Fibroblast of skin of right biceps (primary cell): ENCODE measurements around the gene TPX2.

ENCODE experiments used
- DNase-seq: peaks from one replicate; pipeline ENCODE4 v3.0.0-alpha.2; 2013

The TPX2 gene

GRCh38 chr20:31707258-31707615, 31.9 kb upstream of the TPX2 start:
- no peak for DNase-seq

GRCh38 chr20:31707994-31708735, 30.9 kb upstream of the TPX2 start:
- DNase-seq = no peak

DNA sequence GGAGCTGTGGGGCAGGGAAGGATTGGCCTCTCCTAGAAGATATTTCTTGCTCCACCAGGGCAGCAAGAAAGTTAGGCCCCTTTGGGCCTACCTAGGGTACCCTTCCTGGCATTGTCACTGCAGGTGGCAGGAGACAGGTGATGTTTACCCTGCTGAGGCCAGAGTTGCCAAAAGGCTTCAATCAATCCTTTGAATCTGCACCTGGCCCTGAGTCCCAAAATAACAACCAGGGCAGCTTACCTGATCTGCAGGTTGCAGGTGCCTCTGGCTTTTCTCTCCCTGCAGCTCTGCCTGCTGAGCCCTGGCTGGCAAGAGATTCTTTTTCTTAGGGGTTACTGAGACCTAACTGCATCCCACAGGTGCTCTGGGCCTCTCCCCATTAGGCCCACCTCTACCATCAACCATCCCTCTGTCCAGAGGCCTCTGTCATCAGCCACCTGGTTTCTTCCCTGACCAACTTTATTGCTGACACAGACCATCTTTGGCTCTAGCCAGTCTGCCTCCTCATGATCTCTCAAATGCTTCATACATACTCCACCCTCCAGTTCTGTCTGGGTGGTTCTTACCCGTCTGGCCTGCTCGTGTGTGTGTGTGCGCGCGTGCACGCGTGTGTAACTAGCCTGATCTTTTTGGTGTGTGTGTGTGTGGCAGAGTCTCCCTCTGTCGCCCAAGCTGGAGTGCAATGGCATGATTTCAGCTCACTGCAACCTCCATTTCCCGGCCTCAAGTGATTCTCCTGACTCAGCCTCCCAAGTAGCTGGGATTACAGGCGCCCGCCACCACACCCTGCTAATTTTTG, 30.2 kb upstream of the TPX2 start:
- no peak for DNase-seq

- no peak for DNase-seq
Observed at GRCh38 chr20:31709939-31710338, 29.2 kb upstream of the TPX2 start.

- no peak for DNase-seq
Observed at GRCh38 chr20:31710423-31711108, 28.5 kb upstream of the TPX2 start.

GRCh38 chr20:31711179-31712111, 27.6 kb upstream of the TPX2 start:
- DNase-seq = no peak

DNA sequence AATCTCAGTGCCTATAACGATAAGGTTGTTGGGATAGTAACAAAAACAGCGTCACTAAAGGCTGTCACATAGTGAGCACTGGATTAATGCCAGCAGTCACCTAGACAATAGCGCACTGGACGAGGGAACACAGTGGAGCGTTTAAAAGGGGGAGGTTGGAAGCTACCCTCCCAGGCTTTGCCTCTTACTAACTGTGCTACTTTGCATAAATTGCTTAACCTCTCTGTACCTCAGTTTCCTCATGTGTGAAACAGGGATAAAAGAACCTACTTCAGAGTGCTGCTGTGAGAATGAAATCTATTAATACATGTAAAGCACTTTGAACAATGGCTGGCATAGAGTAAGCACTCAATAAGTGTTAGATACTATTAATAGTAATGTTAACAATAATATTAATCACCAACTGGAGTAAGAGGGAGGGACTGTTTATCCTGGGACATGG, 27.0 kb upstream of the TPX2 start:
- no peak for DNase-seq

DNA sequence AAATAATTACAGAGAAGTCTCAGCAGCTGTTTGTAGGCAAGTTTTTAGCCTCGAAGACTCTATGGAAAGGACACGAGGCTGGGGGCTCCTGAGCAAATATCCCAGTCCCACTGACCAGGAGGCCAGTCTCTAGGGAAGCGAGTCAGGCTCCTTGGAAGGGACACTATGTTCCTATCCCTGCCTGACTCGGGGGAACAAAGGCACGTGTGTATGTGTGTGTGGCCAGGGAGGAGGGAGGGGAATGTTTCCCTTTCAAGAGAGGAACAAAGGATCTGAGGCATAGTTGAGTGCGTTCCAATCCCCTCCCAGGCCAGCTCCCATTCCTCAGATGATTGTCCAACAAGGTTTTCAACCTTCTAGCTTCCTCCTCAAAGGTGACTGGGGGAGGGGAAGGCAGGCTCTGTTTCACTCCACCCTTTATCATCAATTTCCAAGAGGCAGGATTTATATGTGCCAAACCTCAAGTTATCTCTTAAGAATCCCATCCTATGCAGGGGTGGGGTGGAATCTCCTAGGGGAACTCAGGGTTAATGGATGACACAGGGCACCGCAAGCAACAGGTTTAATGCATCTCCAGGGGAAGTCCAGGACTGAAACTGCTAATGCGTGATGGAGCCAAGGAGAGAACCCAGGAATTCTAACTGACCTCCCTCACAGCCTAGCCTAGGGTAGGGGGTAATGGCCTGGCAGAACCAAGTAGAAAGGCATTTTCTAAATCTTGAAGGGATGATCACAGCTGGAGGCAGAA, 26.4 kb upstream of the TPX2 start:
- DNase-seq = peak; percentile 92

DNA sequence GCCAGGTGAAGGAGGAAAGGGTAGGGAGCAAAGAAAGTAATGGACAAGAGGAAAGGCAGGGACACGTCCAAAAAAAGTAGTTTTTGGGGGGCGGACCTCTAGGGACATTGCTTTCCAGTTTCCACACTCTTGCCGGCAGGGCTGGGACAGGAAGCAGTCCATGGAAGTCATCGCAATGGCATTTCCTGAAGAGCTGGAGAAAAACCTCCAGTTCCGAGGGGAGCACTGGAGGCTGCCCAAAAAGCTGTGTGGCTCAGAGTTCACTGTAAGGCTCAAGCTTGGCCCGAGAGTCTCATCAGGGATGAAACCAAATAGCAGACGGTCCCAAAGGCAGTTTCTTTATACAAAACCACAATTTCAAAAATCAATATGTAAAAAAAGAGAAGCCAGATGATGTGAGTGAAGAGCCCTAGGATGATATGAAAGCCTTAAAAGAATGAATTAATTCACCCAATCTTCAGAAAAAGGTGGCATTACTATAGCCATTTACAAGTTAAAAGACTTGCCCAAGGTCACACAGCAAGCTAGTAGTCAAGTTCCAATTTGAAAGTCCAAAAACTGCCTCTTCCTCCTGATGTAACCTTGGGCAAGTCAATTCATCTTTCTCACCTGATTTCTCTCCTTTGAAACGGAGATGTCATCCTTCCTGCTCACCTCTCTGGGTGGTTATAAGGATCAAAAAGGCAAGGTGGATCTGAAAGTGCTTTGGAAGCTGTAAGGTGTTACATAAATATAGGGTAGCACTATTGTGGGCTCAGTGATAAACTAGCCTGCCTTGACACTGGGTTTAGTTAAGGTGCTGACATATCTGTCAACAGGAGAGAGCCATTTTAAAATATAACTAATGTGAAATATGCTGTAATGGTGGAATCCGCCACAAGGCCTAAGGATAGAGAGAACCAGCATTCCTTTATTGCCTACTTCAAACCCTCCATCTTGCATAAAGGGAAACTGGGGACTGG, 25.5 kb upstream of the TPX2 start:
- DNase-seq = peak; percentile 97

- no peak for DNase-seq
Observed at GRCh38 chr20:31715766-31716165, 23.3 kb upstream of the TPX2 start.

GRCh38 chr20:31716351-31716750, 22.7 kb upstream of the TPX2 start:
- DNase-seq = no peak

DNA sequence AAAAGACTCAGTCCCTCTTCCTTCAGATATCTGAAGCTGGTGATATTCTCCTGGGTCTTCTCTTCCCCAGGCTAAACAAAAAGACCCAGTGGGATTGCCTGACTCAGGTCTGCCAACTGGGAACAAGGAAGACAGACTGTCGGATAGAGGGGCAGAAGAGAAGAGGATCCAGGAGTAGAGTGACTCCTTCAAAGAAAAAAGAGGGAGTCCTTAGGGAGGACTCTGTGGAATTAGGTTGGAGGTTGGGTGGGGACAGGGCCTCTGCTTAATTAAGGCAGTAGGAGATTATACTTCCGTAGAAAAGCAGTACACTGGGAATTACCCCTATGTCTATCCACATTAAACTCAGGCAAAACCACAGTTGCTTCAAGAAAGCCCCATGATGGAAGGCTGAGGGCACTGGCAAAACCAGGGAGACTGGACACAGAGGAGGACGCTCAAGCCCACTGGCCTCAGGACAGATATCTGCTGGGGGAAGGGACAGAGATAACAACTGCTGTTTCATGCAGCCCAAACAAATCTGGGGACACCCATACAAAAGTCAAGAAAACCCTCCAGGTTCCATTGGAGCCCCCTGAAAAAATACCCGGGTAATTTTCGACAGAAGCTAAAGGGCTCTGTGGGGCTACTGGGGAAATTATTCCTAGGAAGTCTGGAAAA, 22.1 kb upstream of the TPX2 start:
- DNase-seq = no peak

DNA sequence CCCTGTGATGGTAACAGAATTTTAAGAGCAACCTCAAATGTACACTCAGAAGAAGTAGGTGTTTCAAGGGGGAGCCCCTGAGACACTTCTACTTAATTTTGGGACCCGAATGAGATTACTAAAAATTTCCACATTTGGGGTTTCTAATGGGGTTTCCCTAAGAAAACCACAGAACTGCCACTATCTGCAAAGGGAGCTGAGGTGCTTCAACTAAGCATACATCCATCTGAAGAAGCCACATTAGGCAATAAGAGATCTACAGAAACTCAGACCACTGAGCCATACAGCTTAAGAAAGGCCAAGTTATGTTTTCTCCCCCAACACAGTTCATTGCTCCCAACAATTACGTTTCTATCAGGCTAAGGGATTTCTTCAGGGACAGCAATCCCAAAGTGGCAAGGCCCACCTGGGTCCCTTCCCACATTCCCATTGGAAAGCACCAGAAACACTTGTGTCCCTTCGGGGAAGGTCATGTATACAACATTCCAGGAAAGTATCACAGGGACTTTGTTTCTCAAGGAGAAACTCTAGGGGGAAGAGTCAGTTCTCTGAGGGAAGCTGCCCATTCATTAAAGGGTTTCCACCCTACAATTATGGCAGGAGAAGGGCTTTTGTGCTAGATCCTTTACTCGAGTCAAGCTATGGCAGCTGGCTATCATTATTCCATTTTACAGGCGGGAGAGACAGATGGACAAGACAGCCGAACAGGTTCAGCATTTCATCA, 21.4 kb upstream of the TPX2 start:
- DNase-seq = no peak

DNA sequence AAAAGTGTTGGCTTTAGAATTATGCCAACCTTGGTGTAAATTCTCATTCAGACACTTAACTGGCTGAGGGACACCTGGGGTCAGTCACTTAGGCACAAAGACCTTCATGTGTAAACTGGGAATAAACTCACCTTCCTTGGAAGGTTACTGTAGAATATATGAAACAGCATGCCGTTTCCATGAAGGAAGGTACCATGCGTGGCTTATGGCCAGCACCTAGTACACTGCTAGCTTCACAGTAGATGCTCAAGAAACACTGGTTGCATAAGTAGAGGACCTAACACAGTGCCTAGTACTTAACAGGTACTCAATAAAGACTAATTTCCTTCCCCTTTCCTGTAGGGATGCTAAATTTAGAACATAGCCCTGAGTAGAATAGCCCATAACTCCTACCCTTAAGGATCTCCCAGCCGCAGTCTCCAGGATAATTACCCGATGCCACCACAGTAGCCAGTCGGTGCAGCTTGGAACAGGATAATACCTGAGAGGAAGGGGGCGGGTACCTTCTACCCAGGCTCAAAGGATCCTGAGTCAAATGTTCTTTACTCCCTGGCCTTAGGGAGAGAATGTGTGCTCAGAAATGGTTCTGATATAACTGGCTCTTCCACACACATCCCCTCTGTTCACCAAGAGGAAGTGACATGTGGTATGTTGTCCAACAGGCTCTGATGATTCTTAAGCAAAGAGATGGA, 20.0 kb upstream of the TPX2 start:
- no peak for DNase-seq

- DNase-seq = peak; percentile 65
Observed at GRCh38 chr20:31719644-31720485, 19.2 kb upstream of the TPX2 start.

GRCh38 chr20:31720486-31721407, 18.3 kb upstream of the TPX2 start:
- no peak for DNase-seq
